Measurements from ENCODE around the gene NAT14. TPM values are rescaled to one million over a fixed set of nuclear protein-coding genes. Genes with fewer than 3 reads are reported as not detected.
A peak's percentile ranks its signal among the peaks of the same experiment; 100 is the strongest.

The NAT14 gene
- total RNA-seq, 2 experiments from 2014 or later: 10.5 to 14.7 TPM

GRCh38 chr19:55451163-55451964, 33.6 kb upstream of the NAT14 start:
- H3K27ac ChIP-seq (ENCODE audit: low read depth in 1 of 2, low read length in 2 of 2): no peak overlapping the region
- H3K4me1 ChIP-seq (ENCODE audit: insufficient read depth, low read length): peaks cover 23% of the 10 kb centered on the region
- ChIA-PET CTCF (no interaction called here), POLR2A (interaction anchor here (1.3 to 1.4 kb wide), 2 partner anchors 26 to 44 kb away, joined by 3 read pairs; partner anchors contain the start of gene UBE2S)
- Mint-ChIP-seq H3K4me1 (ENCODE audit: low read depth) (peaks cover 13% of the 10 kb centered on the region), H3K9me3 (no peaks in the 10 kb centered on the region), H3K36me3 (ENCODE audit: low read depth) (no peaks in the 10 kb centered on the region), H3K4me3 (peak overlapping the region; percentile 68), H3K27ac (no peak overlapping the region), H3K27me3 (peaks cover 34% of the 10 kb centered on the region)
- ATAC-seq (ENCODE audit: poor library complexity) (peak; percentile 23), DNase-seq (peak in 4 of 14 experiments; percentile 10 to 63 (median 40))
- no peaks in the 10 kb centered on the region for H3K36me3 ChIP-seq (ENCODE audit: insufficient read depth, low read length)
- peaks cover 26 to 37% of the 10 kb centered on the region in 2 experiments for H3K27me3 ChIP-seq (ENCODE audit: control insufficient read depth in 1 of 2, insufficient read depth in 2 of 2, low read length in 2 of 2)
- intact Hi-C loops (cut with DNase I, micrococcal nuclease): no loop called here
- H3K9me3 ChIP-seq (ENCODE audit: control insufficient read depth in 1 of 2, insufficient read depth in 1 of 2, low read length in 2 of 2): peaks cover 0 to 21% of the 10 kb centered on the region in 2 experiments
- peak overlapping the region; percentile 35 for H3K4me3 ChIP-seq (ENCODE audit: low read length)
- no peak for TF ChIP-seq CTCF (IDR thresholded peaks at IDR 0.05)

GRCh38 chr19:55451965-55452748, 32.8 kb upstream of the NAT14 start:
- peaks cover 0 to 21% of the 10 kb centered on the region in 2 experiments for H3K9me3 ChIP-seq (ENCODE audit: control insufficient read depth in 1 of 2, insufficient read depth in 1 of 2, low read length in 2 of 2)
- Mint-ChIP-seq H3K27ac (no peak overlapping the region), H3K27me3 (peaks cover 33% of the 10 kb centered on the region), H3K4me3 (no peak overlapping the region), H3K9me3 (no peaks in the 10 kb centered on the region), H3K4me1 (ENCODE audit: low read depth) (peaks cover 13% of the 10 kb centered on the region), H3K36me3 (ENCODE audit: low read depth) (no peaks in the 10 kb centered on the region)
- H3K27me3 ChIP-seq (ENCODE audit: control insufficient read depth in 1 of 2, insufficient read depth in 2 of 2, low read length in 2 of 2): peaks cover 26 to 31% of the 10 kb centered on the region in 2 experiments
- intact Hi-C loops (cut with DNase I, micrococcal nuclease): no loop called here
- H3K4me1 ChIP-seq (ENCODE audit: insufficient read depth, low read length): peaks cover 23% of the 10 kb centered on the region
- ATAC-seq (ENCODE audit: poor library complexity) (peak; percentile 25), DNase-seq (peak in 6 of 14 experiments; percentile 17 to 75 (median 37))
- no peak for TF ChIP-seq CTCF (IDR thresholded peaks at IDR 0.05)
- H3K27ac ChIP-seq (ENCODE audit: low read depth in 1 of 2, low read length in 2 of 2): no peak overlapping the region
- POLR2A ChIA-PET: interaction anchor here (0.9 to 1.4 kb wide), 3 partner anchors 9 to 45 kb away, joined by 3 to 4 read pairs (median 3); partner anchors contain the start of genes ISOC2 and UBE2S
- no peak overlapping the region for H3K4me3 ChIP-seq (ENCODE audit: low read length)
- H3K36me3 ChIP-seq (ENCODE audit: insufficient read depth, low read length): no peaks in the 10 kb centered on the region
- CTCF ChIA-PET: interaction anchor here (1.0 kb wide), 1 partner anchor 52 kb away, joined by 4 read pairs; no protein-coding TSS in a partner anchor

GRCh38 chr19:55452749-55453346, 32.1 kb upstream of the NAT14 start:
- intact Hi-C loops (cut with DNase I, micrococcal nuclease): no loop called here

More at GRCh38 chr19:55452749-55453346, 32.1 kb upstream of the NAT14 start:
- Histone ChIP-seq H3K27ac (ENCODE audit: low read depth in 1 of 2, low read length in 2 of 2) (no peak overlapping the region), H3K4me1 (ENCODE audit: insufficient read depth, low read length) (peaks cover 23% of the 10 kb centered on the region), H3K9me3 (ENCODE audit: control insufficient read depth in 1 of 2, insufficient read depth in 1 of 2, low read length in 2 of 2) (peaks cover 0 to 16% of the 10 kb centered on the region in 2 experiments), H3K4me3 (ENCODE audit: low read length) (no peak overlapping the region), H3K36me3 (ENCODE audit: insufficient read depth, low read length) (no peaks in the 10 kb centered on the region), H3K27me3 (ENCODE audit: control insufficient read depth in 1 of 2, insufficient read depth in 2 of 2, low read length in 2 of 2) (peaks cover 26 to 27% of the 10 kb centered on the region in 2 experiments)
- ATAC-seq (ENCODE audit: poor library complexity) (peak; percentile 68), DNase-seq (peak in 8 of 14 experiments; percentile 19 to 78 (median 43))
- Mint-ChIP-seq H3K27me3 (peaks cover 33% of the 10 kb centered on the region), H3K4me3 (peak overlapping the region; percentile 36), H3K36me3 (ENCODE audit: low read depth) (no peaks in the 10 kb centered on the region), H3K9me3 (no peaks in the 10 kb centered on the region), H3K27ac (no peak overlapping the region), H3K4me1 (ENCODE audit: low read depth) (peaks cover 13% of the 10 kb centered on the region)
- ChIA-PET CTCF (interaction anchor here (0.6 to 1.0 kb wide), 2 partner anchors 51 to 534 kb away, joined by 3 to 4 read pairs; no protein-coding TSS in a partner anchor), POLR2A (interaction anchor here (0.7 to 1.4 kb wide), 3 partner anchors 9 to 68 kb away, joined by 3 to 4 read pairs (median 3); partner anchors contain the start of genes ISOC2 and TMEM238)
- TF ChIP-seq CTCF (IDR thresholded peaks at IDR 0.05): no peak
